ENCODE measurements around the gene CRHR2. TPM values are rescaled to one million over a fixed set of nuclear protein-coding genes. Genes with fewer than 3 reads are reported as not detected.

Gene CRHR2
- total RNA-seq: not detected
- polyA plus RNA-seq: not detected
- long read RNA-seq, donor 1: 0 reads
- long read RNA-seq, donor 2: 0 reads
- long read RNA-seq, donor 3: 0 reads
- long read RNA-seq, donor 4: 0 reads
- long read RNA-seq, donor 5: 0 reads
- long read RNA-seq, donor 6: 0 reads
- long read RNA-seq, donor 7: 0 reads
- long read RNA-seq, donor 8: 0 reads
- long read RNA-seq, donor 9: 0 reads
- long read RNA-seq, donor 10: 0 reads

- 5 to 10% (median 6%) methylated on average over 25 to 67 of the region's 67 CpGs for WGBS, 5 donors
- intact Hi-C loops (cut with DNase I; ENCODE audit: low total_unique reads): no loop called here
- H3K27me3 ChIP-seq: peaks cover 11 to 82% (median 50%) of the 10 kb centered on the region in 3 donors
- H3K36me3 ChIP-seq: no peaks in the 10 kb centered on the region
- H3K4me3 ChIP-seq: peak within 1 kb of the TSS; percentile 44 to 55 (median 48)
- no peaks in the 10 kb centered on the region for H3K9me3 ChIP-seq
- peak in 1 of 2 donors; percentile 64 for DNase-seq
- TF ChIP-seq EP300 (IDR thresholded peaks at IDR 0.05) (no peak), CTCF (IDR thresholded peaks at IDR 0.05) (peak in 2 of 7 experiments; percentile 20 to 27), POLR2AphosphoS5 (IDR thresholded peaks at IDR 0.05) (no peak), POLR2A (IDR thresholded peaks at IDR 0.05) (no peak)
- peaks cover 10 to 20% (median 17%) of the 10 kb centered on the region in 4 donors for H3K4me1 ChIP-seq
- no peak within 1 kb of the TSS for H3K27ac ChIP-seq
Measured at GRCh38 chr7:30682212-30683083, at the start of gene CRHR2. Gene CRHR2 (minus strand): TSS chr7:30682456. CDS start chr7:30682280, 176 bp downstream.

GRCh38 chr7:30731581-30731980 is 49.3 kb upstream of the CRHR2 start:
- no peaks in the 10 kb centered on the region for H3K4me1 ChIP-seq
- no peaks in the 10 kb centered on the region for H3K9me3 ChIP-seq
- no peak for DNase-seq
- H3K27ac ChIP-seq: no peak overlapping the region
- 67 to 86% (median 68%) methylated on average over 8 to 11 of the region's 11 CpGs for WGBS, 5 donors
- no peak overlapping the region for H3K4me3 ChIP-seq
- no peak for TF ChIP-seq CTCF (IDR thresholded peaks at IDR 0.05)
- TF ChIP-seq EP300 (IDR thresholded peaks at IDR 0.05): no peak
- no peak for TF ChIP-seq POLR2A (IDR thresholded peaks at IDR 0.05)
- TF ChIP-seq POLR2AphosphoS5 (IDR thresholded peaks at IDR 0.05): no peak
- intact Hi-C loops (cut with DNase I; ENCODE audit: low total_unique reads): no loop called here
- no peaks in the 10 kb centered on the region for H3K36me3 ChIP-seq
- H3K27me3 ChIP-seq: peaks cover 0 to 9% (median 0%) of the 10 kb centered on the region in 3 donors

- no peak for TF ChIP-seq POLR2A (IDR thresholded peaks at IDR 0.05)
- no peak for TF ChIP-seq POLR2AphosphoS5 (IDR thresholded peaks at IDR 0.05)
- no peak for TF ChIP-seq CTCF (IDR thresholded peaks at IDR 0.05)
- Histone ChIP-seq H3K27me3 (peaks cover 0 to 10% (median 0%) of the 10 kb centered on the region in 3 donors), H3K27ac (no peak overlapping the region), H3K4me1 (no peaks in the 10 kb centered on the region), H3K9me3 (no peaks in the 10 kb centered on the region), H3K4me3 (no peak overlapping the region), H3K36me3 (no peaks in the 10 kb centered on the region)
- DNase-seq: no peak
- intact Hi-C loops (cut with DNase I; ENCODE audit: low total_unique reads): no loop called here
- 74 to 89% (median 82%) methylated on average over 4 of the region's 4 CpGs for WGBS, 5 donors
Measured at GRCh38 chr7:30730996-30731395, 48.7 kb upstream of the CRHR2 start.

- intact Hi-C loops (cut with DNase I; ENCODE audit: low total_unique reads): no loop called here
- H3K36me3 ChIP-seq: no peaks in the 10 kb centered on the region
- peaks cover 0 to 10% (median 0%) of the 10 kb centered on the region in 3 donors for H3K27me3 ChIP-seq
- 95 to 100% (median 98%) methylated on average over 2 of the region's 2 CpGs for WGBS, 5 donors
- no peak for DNase-seq
- TF ChIP-seq POLR2A (IDR thresholded peaks at IDR 0.05): no peak
- no peak for TF ChIP-seq CTCF (IDR thresholded peaks at IDR 0.05)
- no peak for TF ChIP-seq EP300 (IDR thresholded peaks at IDR 0.05)
- TF ChIP-seq POLR2AphosphoS5 (IDR thresholded peaks at IDR 0.05): no peak
- H3K27ac ChIP-seq: no peak overlapping the region
- H3K4me1 ChIP-seq: no peaks in the 10 kb centered on the region
- H3K4me3 ChIP-seq: no peak overlapping the region
- H3K9me3 ChIP-seq: no peaks in the 10 kb centered on the region
Measured at GRCh38 chr7:30730097-30730496, 47.8 kb upstream of the CRHR2 start.
